Gastrocnemius medialis (tissue), 4 donors: ENCODE measurements around the gene TFG.

ENCODE experiments used
- POLR2A ChIP-seq, 2 donors: fragments of 450-650 bp; IDR thresholded peaks; one replicate each; pipeline ENCODE4 v1.6.1; 2017; ENCODE audit warnings: antibody characterized with exemption in 2 of 2, mild to moderate bottlenecking in 2 of 2, moderate library complexity in 2 of 2
- TF ChIP-seq, protein P1 (sequence below), 5 experiments: fragments of 450-650 bp in 3 of 5; fragments of 200-600 bp in 2 of 5; sonication (generic) in 2 of 5; IDR thresholded peaks in 4 of 5; conservative IDR thresholded peaks in 1 of 5; 1 replicate in 4 of 5; 2 replicates in 1 of 5; pipeline ENCODE4 v1.5.1; 2016 to 2019; ENCODE audit warnings: antibody characterized with exemption in 5 of 5, mild to moderate bottlenecking in 3 of 5, moderate library complexity in 3 of 5

DNA sequence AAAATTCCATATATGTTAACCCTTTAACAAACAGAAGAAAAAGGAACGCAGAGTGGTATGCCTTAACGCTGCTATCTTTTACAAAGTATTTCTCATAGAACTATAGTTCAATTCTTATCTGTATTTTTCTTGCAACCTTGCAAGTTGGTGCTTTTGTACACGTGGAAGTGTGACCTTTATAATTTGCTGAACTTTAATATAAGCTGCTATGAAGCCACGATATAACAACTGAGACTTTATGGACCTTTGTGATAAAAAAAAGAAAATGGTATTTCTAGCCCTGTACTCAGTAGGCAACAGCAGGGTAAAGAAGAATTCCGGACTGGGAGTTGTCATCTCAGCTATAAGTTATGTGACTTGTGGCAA lies 6.3 kb upstream of the TFG start:
- TF ChIP-seq, protein P1, sequence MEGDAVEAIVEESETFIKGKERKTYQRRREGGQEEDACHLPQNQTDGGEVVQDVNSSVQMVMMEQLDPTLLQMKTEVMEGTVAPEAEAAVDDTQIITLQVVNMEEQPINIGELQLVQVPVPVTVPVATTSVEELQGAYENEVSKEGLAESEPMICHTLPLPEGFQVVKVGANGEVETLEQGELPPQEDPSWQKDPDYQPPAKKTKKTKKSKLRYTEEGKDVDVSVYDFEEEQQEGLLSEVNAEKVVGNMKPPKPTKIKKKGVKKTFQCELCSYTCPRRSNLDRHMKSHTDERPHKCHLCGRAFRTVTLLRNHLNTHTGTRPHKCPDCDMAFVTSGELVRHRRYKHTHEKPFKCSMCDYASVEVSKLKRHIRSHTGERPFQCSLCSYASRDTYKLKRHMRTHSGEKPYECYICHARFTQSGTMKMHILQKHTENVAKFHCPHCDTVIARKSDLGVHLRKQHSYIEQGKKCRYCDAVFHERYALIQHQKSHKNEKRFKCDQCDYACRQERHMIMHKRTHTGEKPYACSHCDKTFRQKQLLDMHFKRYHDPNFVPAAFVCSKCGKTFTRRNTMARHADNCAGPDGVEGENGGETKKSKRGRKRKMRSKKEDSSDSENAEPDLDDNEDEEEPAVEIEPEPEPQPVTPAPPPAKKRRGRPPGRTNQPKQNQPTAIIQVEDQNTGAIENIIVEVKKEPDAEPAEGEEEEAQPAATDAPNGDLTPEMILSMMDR (IDR thresholded peaks at IDR 0.05 in 4 of 5, conservative IDR thresholded peaks at IDR 0.05 in 1 of 5) = no peak
- TF ChIP-seq POLR2A (IDR thresholded peaks at IDR 0.05) = no peak
